ENCODE measurements around the gene CSGALNACT2.
A peak's percentile ranks its signal among the peaks of the same experiment; 100 is the strongest.

The CSGALNACT2 gene

GRCh38 chr10:43203448-43204041, 65.3 kb downstream of the CSGALNACT2 start:
- Histone ChIP-seq H3K4me3 (ENCODE audit: low read depth, low read length) (peak overlapping the region; percentile 38; the same call in 1 of the 2 replicates), H3K79me2 (ENCODE audit: control insufficient read depth, insufficient read depth, low read length, unreplicated experiment) (no peaks in the 10 kb centered on the region), H2AFZ (ENCODE audit: low read length, unreplicated experiment) (no peak overlapping the region), H3K36me3 (ENCODE audit: insufficient read depth, low read length) (no peaks in the 10 kb centered on the region), H3K27ac (ENCODE audit: low read depth, low read length) (no peak overlapping the region), H3K27me3 (ENCODE audit: insufficient read depth, low read length) (no peaks in the 10 kb centered on the region), H3K4me1 (ENCODE audit: control insufficient read depth, insufficient read depth, low read length, unreplicated experiment) (no peaks in the 10 kb centered on the region)

- H3K4me1 ChIP-seq (ENCODE audit: control insufficient read depth, insufficient read depth, low read length, unreplicated experiment), result no peaks in the 10 kb centered on the region
- no peak overlapping the region for H2AFZ ChIP-seq (ENCODE audit: low read length, unreplicated experiment)
- no peak overlapping the region for H3K27ac ChIP-seq (ENCODE audit: low read depth, low read length)
- no peaks in the 10 kb centered on the region for H3K79me2 ChIP-seq (ENCODE audit: control insufficient read depth, insufficient read depth, low read length, unreplicated experiment)
- H3K36me3 ChIP-seq (ENCODE audit: insufficient read depth, low read length), result no peaks in the 10 kb centered on the region
- H3K4me3 ChIP-seq (ENCODE audit: low read depth, low read length), result no peak overlapping the region
- H3K27me3 ChIP-seq (ENCODE audit: insufficient read depth, low read length), result no peaks in the 10 kb centered on the region
Observed at GRCh38 chr10:43204042-43204942, 66.0 kb downstream of the CSGALNACT2 start.

DNA sequence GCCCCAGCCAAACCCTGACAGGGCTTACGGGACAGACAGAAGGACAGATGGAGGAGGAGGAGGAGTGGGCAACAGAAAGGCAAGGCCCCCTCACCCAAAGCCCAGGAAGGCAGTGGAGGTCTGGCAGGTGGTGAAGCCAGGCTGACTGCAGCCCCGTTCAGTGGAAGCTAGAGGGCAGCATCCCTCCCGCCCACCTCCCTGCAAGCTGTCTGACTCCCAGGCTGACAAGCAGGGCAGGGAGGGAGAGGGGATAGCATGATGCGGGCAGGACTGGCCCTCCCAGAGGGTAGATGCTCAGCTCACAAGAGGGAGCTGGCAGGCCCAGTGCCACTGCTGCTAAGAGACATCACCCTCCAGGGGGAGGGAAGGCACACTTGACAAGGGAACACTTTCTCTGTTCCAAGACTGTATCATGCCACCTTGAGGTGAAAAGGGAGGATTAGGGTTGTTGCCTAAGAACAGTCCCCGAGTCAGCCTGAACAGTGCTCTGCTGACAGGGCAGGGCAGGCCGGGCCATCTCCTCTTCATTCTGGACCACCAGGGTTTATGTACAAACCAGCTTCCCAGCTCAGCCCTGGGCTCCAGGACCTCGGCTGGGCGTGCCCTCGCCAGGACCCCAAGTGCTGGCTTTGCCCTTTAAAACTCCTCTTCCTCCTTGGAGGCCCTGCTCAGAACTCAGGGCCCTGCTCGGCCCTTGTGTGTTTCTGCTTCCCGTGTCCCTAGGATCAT, 66.9 kb downstream of the CSGALNACT2 start:
- Histone ChIP-seq H2AFZ (ENCODE audit: low read length, unreplicated experiment) (no peak overlapping the region), H3K4me1 (ENCODE audit: control insufficient read depth, insufficient read depth, low read length, unreplicated experiment) (no peaks in the 10 kb centered on the region), H3K27me3 (ENCODE audit: insufficient read depth, low read length) (no peaks in the 10 kb centered on the region), H3K4me3 (ENCODE audit: low read depth, low read length) (no peak overlapping the region), H3K36me3 (ENCODE audit: insufficient read depth, low read length) (no peaks in the 10 kb centered on the region), H3K27ac (ENCODE audit: low read depth, low read length) (no peak overlapping the region), H3K79me2 (ENCODE audit: control insufficient read depth, insufficient read depth, low read length, unreplicated experiment) (no peaks in the 10 kb centered on the region)

DNA sequence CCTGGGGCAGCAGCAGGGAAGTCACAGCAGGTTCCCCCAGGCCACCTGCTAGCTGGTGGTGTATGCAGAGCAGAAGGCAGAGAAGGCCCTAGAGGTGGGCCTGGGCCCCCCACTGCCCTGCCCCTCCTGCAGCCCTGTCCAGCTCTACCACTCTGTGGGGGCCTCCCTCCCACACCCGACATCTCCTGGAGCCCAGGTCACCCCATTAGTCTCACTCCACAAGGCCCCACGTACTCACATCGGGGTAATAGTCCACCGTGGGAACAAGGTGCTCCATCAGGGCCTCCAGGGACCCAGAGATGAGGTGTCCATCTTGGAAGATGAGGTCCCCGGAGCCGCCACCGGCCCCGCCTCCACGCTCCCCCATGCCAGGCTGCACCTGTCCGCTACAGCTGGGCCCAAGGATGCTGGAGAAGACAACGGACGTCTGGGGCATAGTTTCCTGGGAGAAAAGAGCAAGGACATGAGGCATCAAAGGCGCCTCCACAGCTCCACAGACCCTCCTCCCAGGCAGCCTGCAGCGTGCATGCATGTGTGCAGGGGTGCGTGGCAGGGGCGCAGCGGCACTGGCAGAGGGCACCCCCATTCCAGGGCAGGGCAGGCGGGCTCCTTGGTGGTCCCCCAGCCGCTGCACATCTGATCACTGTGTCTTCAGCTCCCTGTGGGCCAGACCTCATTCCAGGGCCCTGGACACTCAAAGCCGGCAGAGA, 67.6 kb downstream of the CSGALNACT2 start:
- H3K27me3 ChIP-seq (ENCODE audit: insufficient read depth, low read length), result no peaks in the 10 kb centered on the region
- no peak overlapping the region for H3K4me3 ChIP-seq (ENCODE audit: low read depth, low read length)
- no peaks in the 10 kb centered on the region for H3K36me3 ChIP-seq (ENCODE audit: insufficient read depth, low read length)
- H3K79me2 ChIP-seq (ENCODE audit: control insufficient read depth, insufficient read depth, low read length, unreplicated experiment), result no peaks in the 10 kb centered on the region
- peaks cover 5% of the 10 kb centered on the region for H3K4me1 ChIP-seq (ENCODE audit: control insufficient read depth, insufficient read depth, low read length, unreplicated experiment)
- no peak overlapping the region for H3K27ac ChIP-seq (ENCODE audit: low read depth, low read length)
- H2AFZ ChIP-seq (ENCODE audit: low read length, unreplicated experiment), result no peak overlapping the region

DNA sequence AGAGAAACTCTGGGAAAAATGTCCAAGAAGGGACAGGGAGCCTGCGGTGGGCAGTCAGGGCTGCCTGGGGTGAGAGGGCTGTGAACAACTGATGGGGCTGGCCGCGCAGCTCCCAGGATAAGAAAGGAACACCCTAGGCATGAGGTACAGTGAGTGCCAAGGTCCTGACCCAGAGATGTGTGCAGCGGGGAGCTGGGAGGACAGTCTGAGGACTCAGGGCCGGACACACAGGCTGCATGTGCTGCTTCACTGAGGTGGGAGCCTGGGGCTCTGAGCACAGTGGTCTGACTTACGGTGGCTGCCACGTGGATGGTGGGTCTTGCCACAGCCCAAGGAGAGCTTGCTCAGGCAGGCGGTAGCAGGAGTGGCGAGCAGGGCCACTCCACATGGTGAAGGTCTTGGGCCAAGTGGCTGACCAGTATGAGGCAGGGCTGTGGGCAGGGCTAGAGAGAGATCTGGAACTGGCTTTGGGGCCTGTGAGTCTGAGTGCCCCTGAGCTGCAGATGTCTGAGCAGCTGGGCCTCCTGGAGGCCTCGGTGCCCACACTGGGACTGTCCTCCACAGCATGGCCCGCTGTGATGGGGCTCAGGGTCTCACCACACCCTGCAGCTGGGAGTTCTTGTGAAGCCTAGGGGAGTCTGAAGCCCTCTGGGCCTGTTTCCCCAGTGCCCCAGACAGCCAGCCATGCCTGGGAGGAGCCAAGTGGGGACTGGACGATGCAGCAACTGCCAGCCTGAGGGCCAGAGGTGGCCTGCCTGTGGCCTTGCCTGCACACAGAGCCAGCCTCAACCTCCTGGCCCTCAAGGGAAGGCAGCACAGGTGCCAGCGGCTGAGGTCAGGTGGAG, 68.4 kb downstream of the CSGALNACT2 start:
- peaks cover 10% of the 10 kb centered on the region for H3K4me1 ChIP-seq (ENCODE audit: control insufficient read depth, insufficient read depth, low read length, unreplicated experiment)
- no peak overlapping the region for H2AFZ ChIP-seq (ENCODE audit: low read length, unreplicated experiment)
- no peak overlapping the region for H3K27ac ChIP-seq (ENCODE audit: low read depth, low read length)
- H3K36me3 ChIP-seq (ENCODE audit: insufficient read depth, low read length), result no peaks in the 10 kb centered on the region
- no peak overlapping the region for H3K4me3 ChIP-seq (ENCODE audit: low read depth, low read length)
- H3K79me2 ChIP-seq (ENCODE audit: control insufficient read depth, insufficient read depth, low read length, unreplicated experiment), result no peaks in the 10 kb centered on the region
- no peaks in the 10 kb centered on the region for H3K27me3 ChIP-seq (ENCODE audit: insufficient read depth, low read length)

DNA sequence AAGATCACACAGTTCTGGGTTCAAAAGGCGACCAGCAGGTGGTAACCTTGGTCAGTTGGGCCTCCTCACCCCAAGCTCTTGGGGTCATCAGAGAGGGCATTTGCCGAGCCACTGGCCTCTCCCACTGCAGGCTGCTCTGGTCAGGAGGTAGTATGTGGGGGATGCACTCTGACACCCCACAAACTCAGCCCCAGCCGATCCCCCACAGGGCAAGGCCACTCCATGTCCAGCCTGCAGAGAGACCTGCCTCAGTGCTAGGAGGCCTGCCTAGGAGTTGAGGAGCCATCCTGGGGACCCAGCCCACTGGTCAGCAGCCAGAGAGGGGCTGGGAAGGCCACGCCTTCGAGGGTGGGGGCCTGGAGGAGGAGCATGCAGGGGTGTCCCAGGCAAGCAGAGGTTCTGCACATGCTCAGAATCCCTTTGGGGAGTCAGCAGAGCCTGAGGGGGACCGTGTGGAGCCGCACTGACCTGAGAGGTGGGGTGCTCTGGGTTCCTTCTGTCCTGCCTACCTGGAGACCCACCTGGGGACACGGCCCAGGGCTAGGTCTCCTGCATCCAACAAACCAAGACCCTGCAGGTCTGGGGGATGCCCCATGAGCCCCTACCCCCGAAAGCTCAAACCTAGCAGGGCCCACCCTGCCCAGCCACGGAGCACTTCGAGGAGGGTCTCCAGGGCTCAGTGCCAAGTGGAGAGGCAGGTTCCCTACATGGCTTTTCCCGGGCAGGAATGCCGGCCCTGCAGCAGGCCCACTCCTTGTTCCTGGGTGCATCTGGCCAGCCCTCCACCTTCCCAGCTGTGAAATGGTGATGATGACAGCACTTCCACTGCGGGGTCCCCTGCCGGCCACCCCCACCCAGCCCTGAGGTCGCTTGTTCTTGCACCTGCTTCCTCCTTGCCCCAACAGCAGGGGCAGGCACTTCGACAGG, 70.2 kb downstream of the CSGALNACT2 start:
- H3K4me3 ChIP-seq (ENCODE audit: low read depth, low read length), result no peak overlapping the region
- peaks cover 10% of the 10 kb centered on the region for H3K4me1 ChIP-seq (ENCODE audit: control insufficient read depth, insufficient read depth, low read length, unreplicated experiment)

GRCh38 chr10:43209074-43209455, 70.8 kb downstream of the CSGALNACT2 start:
- Histone ChIP-seq H2AFZ (ENCODE audit: low read length, unreplicated experiment) (no peak overlapping the region), H3K4me3 (ENCODE audit: low read depth, low read length) (no peak overlapping the region), H3K79me2 (ENCODE audit: control insufficient read depth, insufficient read depth, low read length, unreplicated experiment) (no peaks in the 10 kb centered on the region), H3K4me1 (ENCODE audit: control insufficient read depth, insufficient read depth, low read length, unreplicated experiment) (peaks cover 10% of the 10 kb centered on the region), H3K27ac (ENCODE audit: low read depth, low read length) (no peak overlapping the region), H3K27me3 (ENCODE audit: insufficient read depth, low read length) (no peaks in the 10 kb centered on the region), H3K36me3 (ENCODE audit: insufficient read depth, low read length) (no peaks in the 10 kb centered on the region)

More for the DNA sequence above, 70.2 kb downstream of the CSGALNACT2 start:
- no peaks in the 10 kb centered on the region for H3K36me3 ChIP-seq (ENCODE audit: insufficient read depth, low read length)
- H3K27ac ChIP-seq (ENCODE audit: low read depth, low read length), result no peak overlapping the region
- no peaks in the 10 kb centered on the region for H3K79me2 ChIP-seq (ENCODE audit: control insufficient read depth, insufficient read depth, low read length, unreplicated experiment)
- no peaks in the 10 kb centered on the region for H3K27me3 ChIP-seq (ENCODE audit: insufficient read depth, low read length)
- no peak overlapping the region for H2AFZ ChIP-seq (ENCODE audit: low read length, unreplicated experiment)

DNA sequence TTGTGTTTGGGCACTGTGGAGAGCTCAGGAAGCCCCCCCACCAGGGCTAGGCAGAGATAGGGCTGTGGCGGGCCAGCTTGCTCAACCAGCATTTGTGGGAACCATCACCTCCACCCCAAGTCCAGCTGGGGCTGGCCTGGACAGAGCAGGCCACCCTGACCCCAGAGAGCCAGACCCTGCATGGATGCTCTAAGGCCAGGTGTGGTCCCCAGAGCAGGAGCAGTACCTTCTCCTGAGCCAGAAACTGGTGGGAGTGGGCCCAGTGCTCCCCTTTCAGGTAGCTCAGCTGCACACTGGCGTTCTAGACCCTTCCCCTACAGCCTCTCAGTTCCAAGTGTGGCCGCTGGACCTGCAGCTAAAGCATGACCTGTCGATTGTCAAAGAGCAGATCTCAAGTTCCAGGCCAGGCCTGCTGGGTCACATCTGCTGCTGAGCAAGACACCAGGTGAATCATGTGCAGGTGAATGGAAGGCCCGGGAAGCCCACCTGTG, 71.5 kb downstream of the CSGALNACT2 start:
- H2AFZ ChIP-seq (ENCODE audit: low read length, unreplicated experiment), result no peak overlapping the region
- no peak overlapping the region for H3K4me3 ChIP-seq (ENCODE audit: low read depth, low read length)
- H3K27ac ChIP-seq (ENCODE audit: low read depth, low read length), result no peak overlapping the region
- H3K79me2 ChIP-seq (ENCODE audit: control insufficient read depth, insufficient read depth, low read length, unreplicated experiment), result no peaks in the 10 kb centered on the region
- H3K36me3 ChIP-seq (ENCODE audit: insufficient read depth, low read length), result no peaks in the 10 kb centered on the region
- H3K27me3 ChIP-seq (ENCODE audit: insufficient read depth, low read length), result no peaks in the 10 kb centered on the region
- peaks cover 10% of the 10 kb centered on the region for H3K4me1 ChIP-seq (ENCODE audit: control insufficient read depth, insufficient read depth, low read length, unreplicated experiment)

DNA sequence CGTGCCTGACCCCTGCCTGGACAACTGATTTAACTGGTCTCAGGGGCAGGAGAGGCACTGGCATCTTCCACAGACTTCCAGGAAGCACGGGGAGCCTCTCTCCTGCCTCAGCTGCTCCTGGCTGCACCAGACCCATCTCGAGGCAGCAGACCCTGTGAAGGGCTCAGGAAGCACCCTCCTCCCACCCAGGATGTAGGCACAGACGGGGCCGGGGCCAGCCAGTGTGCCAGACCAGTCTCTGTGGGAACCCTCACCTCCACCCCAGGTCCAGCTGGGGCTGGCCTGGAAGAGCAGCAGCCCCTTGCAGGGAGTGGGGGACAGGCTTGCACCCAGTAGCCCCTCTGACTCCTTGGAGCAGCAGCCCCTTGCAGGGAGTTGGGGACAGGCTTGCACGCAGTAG, 72.3 kb downstream of the CSGALNACT2 start:
- Histone ChIP-seq H3K27me3 (ENCODE audit: insufficient read depth, low read length) (no peaks in the 10 kb centered on the region), H3K36me3 (ENCODE audit: insufficient read depth, low read length) (no peaks in the 10 kb centered on the region), H2AFZ (ENCODE audit: low read length, unreplicated experiment) (no peak overlapping the region), H3K27ac (ENCODE audit: low read depth, low read length) (no peak overlapping the region), H3K79me2 (ENCODE audit: control insufficient read depth, insufficient read depth, low read length, unreplicated experiment) (no peaks in the 10 kb centered on the region), H3K4me1 (ENCODE audit: control insufficient read depth, insufficient read depth, low read length, unreplicated experiment) (peaks cover 10% of the 10 kb centered on the region), H3K4me3 (ENCODE audit: low read depth, low read length) (no peak overlapping the region)

All from ACC112 (cell line).